GM21825 (cell line): Measurements from ENCODE around the gene NCOA3.
"Not testable (repeated sequence)": the region's sequence is repeated elsewhere in the genome, so short reads cannot be mapped to it uniquely, and the experiment has no call there.

Experiments
- ATAC-seq: cut with Tn5 transposase; IDR thresholded peaks from one replicate; pipeline ENCODE4 v1.9.1; 2021; ENCODE audit warnings: mild to moderate bottlenecking, moderate library complexity; ENCODE audit not compliant: unreplicated experiment

Gene NCOA3

GRCh38 chr20:47595138-47595537 is 93.5 kb downstream of the NCOA3 start:
- ATAC-seq: not testable (repeated sequence)

- no peak for ATAC-seq
These were observed 94.4 kb downstream of the NCOA3 start for GRCh38 chr20:47596003-47596571.

- no peak for ATAC-seq
These were observed 95.4 kb downstream of the NCOA3 start for GRCh38 chr20:47597090-47597489.

GRCh38 chr20:47598911-47599744 is 97.4 kb downstream of the NCOA3 start:
- no peak for ATAC-seq

- no peak for ATAC-seq
These were observed 99.4 kb downstream of the NCOA3 start for GRCh38 chr20:47600967-47601547.

DNA sequence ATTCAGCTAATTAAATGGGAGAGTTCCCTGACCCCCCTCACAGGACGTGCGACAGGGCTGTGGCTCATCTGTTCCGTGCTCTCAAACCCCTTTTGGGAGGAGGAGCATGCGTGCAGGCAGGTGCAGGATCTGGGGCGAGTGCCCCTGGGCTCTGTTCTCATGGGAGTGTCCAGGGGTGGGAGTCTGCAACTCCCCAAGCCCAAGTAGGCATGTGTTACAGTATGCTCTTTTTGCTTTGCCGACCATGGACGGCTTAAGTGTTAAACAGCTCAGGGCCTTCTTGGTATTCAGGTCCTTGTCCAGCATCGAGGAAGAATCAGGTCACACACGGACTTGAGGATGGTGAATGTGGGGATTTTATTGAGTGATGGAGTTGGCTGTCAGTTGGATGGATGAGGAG is 101.6 kb downstream of the NCOA3 start:
- no peak for ATAC-seq

DNA sequence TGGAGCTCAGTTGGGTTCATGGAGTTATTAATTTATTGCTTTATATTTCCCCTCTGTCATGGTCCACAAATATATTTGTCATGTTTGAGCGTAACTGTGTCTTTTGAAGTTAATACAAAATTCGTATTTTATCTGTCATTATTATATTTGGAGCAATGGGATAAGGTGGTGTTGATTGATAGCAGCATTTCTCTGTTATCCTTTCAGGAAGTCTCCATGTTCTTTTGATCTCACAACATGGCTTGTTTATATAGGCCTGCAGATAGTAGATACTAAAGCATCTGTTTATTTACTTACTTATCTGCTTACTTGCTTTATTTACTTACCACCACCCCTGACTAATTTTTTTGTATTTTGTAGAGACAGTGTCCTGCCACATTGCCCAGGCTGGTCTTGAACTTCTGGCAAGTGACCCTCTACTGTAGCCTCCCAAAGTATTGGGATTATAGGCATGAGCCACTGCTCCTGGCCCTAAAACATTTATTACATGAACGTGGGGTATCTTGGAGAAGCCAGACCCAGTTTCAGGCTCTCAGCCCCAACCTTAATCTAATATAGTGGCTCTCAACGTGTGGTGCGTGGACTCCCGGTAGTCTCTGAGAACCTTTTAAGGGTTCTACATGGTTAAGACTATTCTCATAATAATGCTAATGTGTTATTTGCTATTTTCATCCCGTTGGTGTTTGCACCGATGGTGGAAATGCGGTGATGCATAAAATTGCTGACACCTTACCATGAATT is 104.2 kb downstream of the NCOA3 start:
- no peak for ATAC-seq

- no peak for ATAC-seq
These were observed 104.8 kb downstream of the NCOA3 start for GRCh38 chr20:47606414-47606982.

GRCh38 chr20:47606983-47607613 is 105.4 kb downstream of the NCOA3 start:
- ATAC-seq: no peak

DNA sequence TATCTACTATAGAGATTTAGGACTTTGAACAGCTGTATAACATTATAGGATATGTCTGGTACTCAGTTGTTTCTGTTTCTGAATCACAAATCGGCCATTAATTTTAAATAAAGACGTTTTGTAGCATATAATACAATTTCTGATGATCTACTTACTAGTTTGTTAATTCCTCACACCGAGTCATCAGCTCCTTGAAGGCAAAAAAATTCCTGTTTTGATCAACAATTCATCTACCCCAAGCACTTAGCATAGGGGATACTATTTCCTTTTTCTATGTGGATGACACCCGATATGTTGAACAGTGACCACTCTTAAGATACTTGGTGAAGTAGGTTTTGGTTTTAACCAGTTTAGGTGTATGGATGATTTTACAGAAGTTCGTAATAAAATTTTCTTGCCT is 107.3 kb downstream of the NCOA3 start:
- no peak for ATAC-seq

GRCh38 chr20:47610247-47610944 is 108.7 kb downstream of the NCOA3 start:
- ATAC-seq: no peak

DNA sequence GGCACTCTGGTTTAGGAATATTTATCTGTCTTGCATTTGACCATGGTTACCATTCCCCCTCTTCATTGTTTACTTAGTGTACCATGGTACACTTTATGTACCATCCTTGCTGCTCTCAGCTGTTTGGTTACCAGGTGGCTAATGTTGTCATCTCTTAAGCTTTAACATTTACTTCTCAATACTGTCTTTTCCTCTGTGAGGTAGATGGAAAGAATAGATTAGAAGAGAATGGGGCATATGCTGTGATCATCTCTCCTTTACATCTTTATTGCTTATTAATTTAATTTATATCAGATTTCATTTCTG is 109.2 kb downstream of the NCOA3 start:
- ATAC-seq: no peak

DNA sequence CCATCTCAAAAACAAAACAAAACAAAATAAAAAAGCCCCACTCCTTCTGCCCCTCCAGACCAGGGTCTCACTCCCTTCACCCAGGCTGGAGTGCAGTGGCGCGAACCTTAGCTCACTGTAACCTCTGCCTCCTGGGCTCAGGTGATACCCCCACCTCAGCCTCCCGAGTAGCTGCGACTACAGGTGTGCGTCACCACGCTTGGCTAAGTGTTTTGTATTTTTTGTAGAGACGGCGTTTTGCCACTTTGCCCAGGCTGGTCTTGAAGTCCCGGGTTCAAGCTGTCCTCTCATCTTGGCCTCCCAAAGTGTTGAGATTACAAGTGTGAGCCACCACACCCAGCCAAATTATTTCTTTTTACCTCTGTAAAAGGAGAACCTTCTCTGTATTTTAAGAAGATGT is 110.1 kb downstream of the NCOA3 start:
- ATAC-seq: no peak

DNA sequence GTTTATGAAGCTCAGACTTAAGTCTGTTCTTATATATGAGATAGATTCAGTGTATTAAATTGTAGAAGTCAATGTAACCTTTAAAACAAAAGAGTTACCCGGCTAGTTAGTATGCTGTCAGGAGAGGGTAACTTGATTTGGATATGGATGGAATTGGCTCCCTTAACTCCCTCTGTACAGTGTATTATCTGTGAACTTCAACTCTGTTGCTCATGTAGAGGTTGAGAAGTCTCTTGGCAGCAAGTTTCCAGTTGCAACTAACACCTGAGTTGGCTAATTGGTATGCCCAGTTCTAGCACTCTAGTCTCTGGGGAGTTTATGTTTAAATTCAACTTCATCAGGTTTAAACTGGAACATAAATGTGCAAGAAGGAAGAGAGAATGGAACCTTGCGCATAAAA is 111.0 kb downstream of the NCOA3 start:
- no peak for ATAC-seq

GRCh38 chr20:47614703-47615309 is 113.1 kb downstream of the NCOA3 start:
- ATAC-seq: no peak

DNA sequence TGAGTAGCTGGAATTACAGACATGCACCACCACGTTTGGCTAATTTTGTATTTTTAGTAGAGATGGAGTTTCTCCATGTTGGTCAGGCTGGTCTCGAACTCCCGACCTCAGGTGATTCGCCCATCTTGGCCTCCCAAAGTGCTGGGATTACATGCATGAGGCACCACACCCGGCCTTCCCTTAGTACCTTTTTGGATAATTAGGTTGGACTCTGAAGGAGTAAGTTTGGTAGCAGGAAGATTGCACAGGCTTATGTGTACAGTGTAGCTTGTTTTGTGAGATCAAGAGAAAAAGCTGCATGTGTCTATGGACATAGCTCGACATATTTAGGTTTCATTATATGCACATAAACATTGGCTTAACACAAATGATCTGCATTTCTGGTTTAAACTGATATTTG is 116.8 kb downstream of the NCOA3 start:
- ATAC-seq: no peak

- no peak for ATAC-seq
These were observed 119.4 kb downstream of the NCOA3 start for GRCh38 chr20:47620808-47621805.

DNA sequence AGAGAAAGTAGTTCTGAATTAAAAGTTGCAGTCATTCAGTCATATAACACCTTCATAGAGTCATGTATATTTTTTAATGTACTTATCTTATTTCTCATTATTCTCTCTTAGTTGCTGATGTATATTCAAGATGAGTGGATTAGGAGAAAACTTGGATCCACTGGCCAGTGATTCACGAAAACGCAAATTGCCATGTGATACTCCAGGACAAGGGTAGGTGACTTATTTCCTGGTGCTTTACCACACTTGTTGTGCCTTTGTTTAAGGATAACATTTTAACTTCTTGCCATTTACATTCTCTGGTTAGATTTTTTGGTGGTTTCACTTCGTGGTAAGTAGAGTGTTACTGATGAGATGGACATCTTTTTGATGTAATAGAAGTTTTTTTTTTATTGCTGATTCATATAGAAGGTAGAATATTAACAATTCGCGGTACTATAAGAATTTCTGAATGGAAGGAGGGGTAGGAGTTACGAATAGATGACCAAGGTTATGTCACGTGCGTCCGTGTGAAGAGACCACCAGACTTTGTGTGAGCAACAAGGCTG is 120.5 kb downstream of the NCOA3 start:
- ATAC-seq: no peak
